Right renal pelvis (tissue), 4 donors: ENCODE results near the gene DMTF1. TPM values are rescaled to one million over a fixed set of nuclear protein-coding genes. Genes with fewer than 3 reads are reported as not detected.
A peak's percentile ranks its signal among the peaks of the same experiment; 100 is the strongest.

Experiments used
- DNase-seq, 4 donors: peaks; one replicate each; pipeline ENCODE4 v3.0.0-alpha.2; 2013; ENCODE audit warnings: low read depth in 4 of 4, low spot score in 3 of 4, missing footprints in 1 of 4
- polyA plus RNA-seq, 4 donors: library from polyadenylated mRNA; unstranded; fragments of 120-200 nt; gene quantifications; one replicate each; pipeline ENCODE4 v1.2.1, GENCODE V29; 2013; ENCODE audit not compliant: insufficient read length in 4 of 4

DMTF1 gene
- polyA plus RNA-seq, 4 donors: 136 to 184 (median 144) TPM

- no peak for DNase-seq
Measured at GRCh38 chr7:87146740-87147386, 5.4 kb upstream of the DMTF1 start.

- DNase-seq: no peak
Measured at GRCh38 chr7:87147500-87147899, 4.8 kb upstream of the DMTF1 start.

- no peak for DNase-seq
Measured at GRCh38 chr7:87148332-87148955, 3.8 kb upstream of the DMTF1 start.

GRCh38 chr7:87151002-87151728 lies 1.1 kb upstream of the DMTF1 start:
- DNase-seq: no peak

GRCh38 chr7:87151729-87152111 lies 533 bp upstream of the DMTF1 start:
- no peak for DNase-seq

GRCh38 chr7:87152897-87153641 lies 816 bp downstream of the DMTF1 start:
- DNase-seq: peak in 2 of 4 donors; percentile 25 to 35

- DNase-seq: no peak
Measured at GRCh38 chr7:87154166-87154565, 1.9 kb downstream of the DMTF1 start.

- no peak for DNase-seq
Measured at GRCh38 chr7:87154569-87154968, 2.3 kb downstream of the DMTF1 start.

- DNase-seq: no peak
Measured at GRCh38 chr7:87155788-87156187, 3.5 kb downstream of the DMTF1 start.

- DNase-seq: no peak
Measured at GRCh38 chr7:87156709-87157108, 4.5 kb downstream of the DMTF1 start.

- no peak for DNase-seq
Measured at GRCh38 chr7:87159538-87159937, 7.3 kb downstream of the DMTF1 start.

GRCh38 chr7:87164433-87164832 lies 12.2 kb downstream of the DMTF1 start:
- no peak for DNase-seq

- no peak for DNase-seq
Measured at GRCh38 chr7:87170828-87171227, 18.6 kb downstream of the DMTF1 start.

- no peak for DNase-seq
Measured at GRCh38 chr7:87171282-87171934, 19.2 kb downstream of the DMTF1 start.

- no peak for DNase-seq
Measured at GRCh38 chr7:87173471-87173870, 21.2 kb downstream of the DMTF1 start.

- DNase-seq: no peak
Measured at GRCh38 chr7:87178320-87178719, 26.1 kb downstream of the DMTF1 start.

- no peak for DNase-seq
Measured at GRCh38 chr7:87179180-87179579, 26.9 kb downstream of the DMTF1 start.

- DNase-seq: no peak
Measured at GRCh38 chr7:87187120-87187519, 34.9 kb downstream of the DMTF1 start.

- DNase-seq: no peak
Measured at GRCh38 chr7:87188930-87189329, 36.7 kb downstream of the DMTF1 start.

- DNase-seq: no peak
Measured at GRCh38 chr7:87190783-87191182, 38.5 kb downstream of the DMTF1 start.
